Stimulated activated CD4-positive, alpha-beta T cell treated with anti-CD3 and anti-CD28 coated beads, Interleukin-12 subunit alpha, Interleukin-12 subunit beta, amount 100 ng/mL, for 48 hours (primary cell): Measurements from ENCODE around the gene FTCD.
"Not testable (repeated sequence)": the region's sequence is repeated elsewhere in the genome, so short reads cannot be mapped to it uniquely, and the experiment has no call there.

Experiments used
- DNase-seq, 3 donors: peaks; one replicate each; pipeline ENCODE4 v3.0.0-alpha.2; 2020; ENCODE audit warnings: low read depth in 2 of 3, low spot score in 1 of 3

FTCD gene

GRCh38 chr21:46171996-46172862, 16.9 kb upstream of the FTCD start:
- no peak for DNase-seq

GRCh38 chr21:46171585-46171984, 16.2 kb upstream of the FTCD start:
- no peak for DNase-seq

- not testable (repeated sequence) for DNase-seq
Measured at GRCh38 chr21:46170436-46171193, 15.2 kb upstream of the FTCD start.

- no peak for DNase-seq
Measured at GRCh38 chr21:46168659-46169386, 13.4 kb upstream of the FTCD start.

GRCh38 chr21:46168238-46168637, 12.9 kb upstream of the FTCD start:
- DNase-seq: no peak

- no peak for DNase-seq
Measured at GRCh38 chr21:46165098-46165497, 9.7 kb upstream of the FTCD start.

- DNase-seq: no peak
Measured at GRCh38 chr21:46163380-46163779, 8.0 kb upstream of the FTCD start.

- DNase-seq: no peak
Measured at GRCh38 chr21:46161633-46162592, 6.5 kb upstream of the FTCD start.

GRCh38 chr21:46160907-46161632, 5.7 kb upstream of the FTCD start:
- DNase-seq: no peak

- no peak for DNase-seq
Measured at GRCh38 chr21:46160657-46160906, 5.2 kb upstream of the FTCD start.

- DNase-seq: no peak
Measured at GRCh38 chr21:46159841-46160656, 4.7 kb upstream of the FTCD start.

GRCh38 chr21:46159390-46159789, 4.0 kb upstream of the FTCD start:
- DNase-seq: no peak

- DNase-seq: no peak
Measured at GRCh38 chr21:46158666-46159300, 3.4 kb upstream of the FTCD start.

GRCh38 chr21:46157987-46158451, 2.6 kb upstream of the FTCD start:
- DNase-seq: no peak

GRCh38 chr21:46157396-46157986, 2.1 kb upstream of the FTCD start:
- no peak for DNase-seq

- DNase-seq: no peak
Measured at GRCh38 chr21:46156678-46157077, 1.3 kb upstream of the FTCD start.

GRCh38 chr21:46156378-46156645, 933 bp upstream of the FTCD start:
- no peak for DNase-seq

- no peak for DNase-seq
Measured at GRCh38 chr21:46154955-46155513, 345 bp downstream of the FTCD start.
